ENCODE data around the gene TMEM218. TPM values are rescaled to one million over a fixed set of nuclear protein-coding genes. Genes with fewer than 3 reads are reported as not detected.

Gene TMEM218
- total and polyA plus RNA-seq, 2 experiments from 2014 or later: 30.1 to 44.9 TPM

- in situ Hi-C loops (cut with MboI): no loop called here
- no peak for TF ChIP-seq EZH2 (IDR thresholded peaks at IDR 0.05; ENCODE audit: insufficient read depth, poor library complexity, severe bottlenecking)
- TF ChIP-seq EZH2phosphoT487 (IDR thresholded peaks at IDR 0.05; ENCODE audit: insufficient read depth, low read depth): no peak
- Histone ChIP-seq H3K9me2 (ENCODE audit: insufficient read depth) (no peaks in the 10 kb centered on the region), H3F3A (ENCODE audit: insufficient read depth) (no peaks in the 10 kb centered on the region), H3K4me3 (peak overlapping the region; percentile 91; the same call in 1 of the 2 replicates), H3K4me2 (ENCODE audit: unreplicated experiment) (peak overlapping the region; percentile 71), H3K79me2 (ENCODE audit: insufficient read depth) (no peaks in the 10 kb centered on the region), H2AFZ (peak overlapping the region; percentile 93; the same call in 1 of the 2 replicates), H3K9ac (no peak overlapping the region), H3K4me1 (ENCODE audit: insufficient read depth) (no peaks in the 10 kb centered on the region), H3K9me3 (ENCODE audit: low read depth) (no peaks in the 10 kb centered on the region), H3K27me3 (replicated peaks; ENCODE audit: insufficient read depth) (no peaks in the 10 kb centered on the region), H4K20me1 (ENCODE audit: insufficient read depth) (no peaks in the 10 kb centered on the region), H3K27ac (no peak overlapping the region), H3K36me3 (ENCODE audit: low read depth) (no peaks in the 10 kb centered on the region)
- DNase-seq: no peak
- WGBS, 2 experiments (ENCODE audit: low coverage in 1 of 2, low lambda C conversion rate in 2 of 2, missing lambda C conversion rate in 2 of 2): 82 to 88% methylated on average over 7 of the region's 7 CpGs
Observed at GRCh38 chr11:125064070-125064469, 47.4 kb downstream of the TMEM218 start.

DNA sequence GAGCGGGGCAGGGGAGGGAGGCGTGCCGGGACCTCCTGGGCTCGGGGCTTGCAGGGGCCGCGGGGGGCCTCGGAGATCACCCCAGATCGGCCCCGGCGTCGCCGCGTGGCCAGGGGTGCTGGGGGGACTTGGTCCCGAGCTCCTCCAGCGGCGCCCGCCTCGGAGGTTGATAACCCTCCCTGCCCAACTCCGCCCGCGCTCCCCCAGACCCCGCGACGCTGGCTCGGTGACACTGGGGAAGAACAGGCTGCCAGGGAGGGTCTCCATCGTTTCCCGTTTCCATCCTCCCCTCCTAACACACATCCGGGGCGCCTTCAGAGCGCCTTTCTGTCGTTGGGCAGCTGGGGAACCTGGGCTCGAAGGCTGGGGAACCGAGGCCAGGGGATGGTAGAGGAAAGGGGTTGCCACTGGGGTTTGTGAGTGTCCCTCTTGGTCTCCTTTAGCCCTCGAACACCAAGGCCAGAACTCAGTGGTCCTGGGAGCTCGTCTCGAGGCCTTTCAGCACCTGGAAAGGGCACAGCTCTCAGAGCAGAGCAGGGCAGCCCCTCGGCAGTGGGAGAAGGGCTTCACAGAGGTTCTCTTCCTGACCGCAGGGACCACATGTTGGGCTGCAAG is 47.9 kb downstream of the TMEM218 start:
- Histone ChIP-seq H3K9me3 (ENCODE audit: low read depth) (no peaks in the 10 kb centered on the region), H3K27me3 (replicated peaks; ENCODE audit: insufficient read depth) (no peaks in the 10 kb centered on the region), H3K9me2 (ENCODE audit: insufficient read depth) (no peaks in the 10 kb centered on the region), H3K4me2 (ENCODE audit: unreplicated experiment) (peak overlapping the region; percentile 71), H3K79me2 (ENCODE audit: insufficient read depth) (no peaks in the 10 kb centered on the region), H3K27ac (no peak overlapping the region), H3K9ac (peak overlapping the region; percentile 76), H3K4me3 (peak overlapping the region; percentile 91), H3K4me1 (ENCODE audit: insufficient read depth) (no peaks in the 10 kb centered on the region), H4K20me1 (ENCODE audit: insufficient read depth) (no peaks in the 10 kb centered on the region), H2AFZ (peak overlapping the region; percentile 93), H3K36me3 (ENCODE audit: low read depth) (no peaks in the 10 kb centered on the region), H3F3A (ENCODE audit: insufficient read depth) (no peaks in the 10 kb centered on the region)
- in situ Hi-C loops (cut with MboI): no loop called here
- DNase-seq: peak; percentile 14
- TF ChIP-seq EZH2 (IDR thresholded peaks at IDR 0.05; ENCODE audit: insufficient read depth, poor library complexity, severe bottlenecking) (no peak), EZH2phosphoT487 (IDR thresholded peaks at IDR 0.05; ENCODE audit: insufficient read depth, low read depth) (no peak)
- WGBS, 2 experiments (ENCODE audit: low coverage in 1 of 2, low lambda C conversion rate in 2 of 2, missing lambda C conversion rate in 2 of 2): 11% methylated on average over 33 to 38 of the region's 38 CpGs

DNA sequence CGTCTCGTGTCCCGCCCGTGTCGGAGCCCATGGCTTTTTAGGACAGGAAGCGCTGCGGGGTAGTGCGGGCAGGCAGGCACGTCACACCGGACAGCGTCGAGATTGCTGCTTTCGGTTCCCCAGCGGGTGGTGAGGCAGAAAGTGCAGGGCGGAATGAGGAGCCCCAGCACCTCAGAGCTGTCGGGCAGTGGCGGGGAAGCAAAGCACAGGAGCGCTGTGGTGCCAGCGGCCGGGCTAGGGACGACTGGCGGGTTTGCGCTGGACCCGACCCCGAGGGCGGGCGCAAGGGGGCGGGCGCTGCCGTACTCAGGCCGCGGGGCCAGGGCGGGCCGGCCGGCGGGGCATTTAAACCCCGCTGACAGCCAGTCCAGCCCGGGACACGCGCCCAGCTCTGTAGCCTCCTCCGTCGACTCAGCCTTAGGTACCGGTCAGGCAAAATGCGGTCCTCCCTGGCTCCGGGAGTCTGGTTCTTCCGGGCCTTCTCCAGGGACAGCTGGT is 48.4 kb downstream of the TMEM218 start, which contains the start of gene SLC37A2:
SLC37A2 (plus strand) TSS at position 375 of the 498 bp plus-strand sequence; CDS start at position 438, 63 bp downstream.
- Histone ChIP-seq H3K4me3 (peak within 1 kb of the TSS; percentile 91), H2AFZ (peak within 1 kb of the TSS; percentile 93), H3K9ac (peak within 1 kb of the TSS; percentile 76), H3K9me3 (ENCODE audit: low read depth) (no peaks in the 10 kb centered on the region), H3F3A (ENCODE audit: insufficient read depth) (no peaks in the 10 kb centered on the region), H3K27me3 (replicated peaks; ENCODE audit: insufficient read depth) (no peaks in the 10 kb centered on the region), H3K4me1 (ENCODE audit: insufficient read depth) (no peaks in the 10 kb centered on the region), H3K79me2 (ENCODE audit: insufficient read depth) (no peaks in the 10 kb centered on the region), H3K9me2 (ENCODE audit: insufficient read depth) (no peaks in the 10 kb centered on the region), H3K36me3 (ENCODE audit: low read depth) (no peaks in the 10 kb centered on the region), H4K20me1 (ENCODE audit: insufficient read depth) (no peaks in the 10 kb centered on the region), H3K27ac (no peak within 1 kb of the TSS; the same call in 1 of the 2 replicates), H3K4me2 (ENCODE audit: unreplicated experiment) (peak within 1 kb of the TSS; percentile 71)
- in situ Hi-C loops (cut with MboI): no loop called here
- WGBS, 2 experiments (ENCODE audit: low coverage in 1 of 2, low lambda C conversion rate in 2 of 2, missing lambda C conversion rate in 2 of 2): 0 to 3% methylated on average over 31 to 45 of the region's 46 CpGs
- TF ChIP-seq EZH2 (IDR thresholded peaks at IDR 0.05; ENCODE audit: insufficient read depth, poor library complexity, severe bottlenecking) (no peak), EZH2phosphoT487 (IDR thresholded peaks at IDR 0.05; ENCODE audit: insufficient read depth, low read depth) (no peak)
- DNase-seq: peak; percentile 79

DNA sequence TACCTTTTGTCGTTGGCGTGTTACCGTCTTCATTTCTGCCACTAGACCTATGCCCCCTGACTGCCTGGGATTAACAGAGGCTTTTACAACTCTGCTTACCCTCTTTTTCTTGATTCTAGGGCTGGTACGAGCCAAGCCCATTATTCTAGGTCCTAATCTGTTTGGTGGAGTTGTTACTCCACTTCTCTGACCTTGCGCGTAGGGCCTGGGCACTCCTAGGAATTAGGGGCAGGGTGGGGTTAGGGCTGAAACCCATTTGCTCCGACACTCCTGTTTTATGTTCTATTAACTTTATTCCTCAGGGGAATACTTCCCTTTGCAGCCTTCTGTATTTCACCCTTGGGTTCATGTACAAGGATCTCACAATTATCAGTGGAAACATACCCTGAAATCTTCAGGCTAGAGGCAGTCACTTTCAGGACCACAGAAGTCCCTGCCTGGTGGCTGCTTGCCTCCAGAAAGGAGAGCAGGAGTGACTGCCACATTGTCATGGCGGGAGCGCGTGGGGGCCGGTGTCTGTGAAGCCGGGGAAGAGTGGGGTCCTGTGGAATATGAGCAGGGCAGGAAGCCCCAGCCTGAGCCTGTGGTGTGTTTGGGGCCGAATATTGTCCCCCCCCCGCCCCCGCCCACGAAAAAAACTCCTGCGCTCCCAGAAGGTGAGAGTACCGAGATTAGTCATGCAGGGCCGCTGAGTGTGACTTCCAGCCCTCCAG is 49.1 kb downstream of the TMEM218 start:
- peak overlapping the region; percentile 93 for H2AFZ ChIP-seq
- peak overlapping the region; percentile 71 for H3K4me2 ChIP-seq (ENCODE audit: unreplicated experiment)
- no peaks in the 10 kb centered on the region for H3K4me1 ChIP-seq (ENCODE audit: insufficient read depth)
- H3K36me3 ChIP-seq (ENCODE audit: low read depth): no peaks in the 10 kb centered on the region
- no peaks in the 10 kb centered on the region for H3K27me3 ChIP-seq (replicated peaks; ENCODE audit: insufficient read depth)
- no peaks in the 10 kb centered on the region for H4K20me1 ChIP-seq (ENCODE audit: insufficient read depth)
- peak overlapping the region; percentile 91 for H3K4me3 ChIP-seq
- WGBS, 2 experiments (ENCODE audit: low coverage in 1 of 2, low lambda C conversion rate in 2 of 2, missing lambda C conversion rate in 2 of 2): 32 to 33% methylated on average over 19 of the region's 19 CpGs
- TF ChIP-seq EZH2 (IDR thresholded peaks at IDR 0.05; ENCODE audit: insufficient read depth, poor library complexity, severe bottlenecking) (no peak), EZH2phosphoT487 (IDR thresholded peaks at IDR 0.05; ENCODE audit: insufficient read depth, low read depth) (no peak)
- in situ Hi-C loops (cut with MboI): no loop called here
- no peaks in the 10 kb centered on the region for H3K9me3 ChIP-seq (ENCODE audit: low read depth)
- peak; percentile 19 for DNase-seq
- H3F3A ChIP-seq (ENCODE audit: insufficient read depth): no peaks in the 10 kb centered on the region
- H3K9ac ChIP-seq: peak overlapping the region; percentile 76
- H3K9me2 ChIP-seq (ENCODE audit: insufficient read depth): no peaks in the 10 kb centered on the region
- H3K27ac ChIP-seq: no peak overlapping the region
- no peaks in the 10 kb centered on the region for H3K79me2 ChIP-seq (ENCODE audit: insufficient read depth)

Measured in GM23248 (cell line).